Spleen (tissue), 11 donors: Measurements from ENCODE around the gene KRT17. TPM values are rescaled to one million over a fixed set of nuclear protein-coding genes. Genes with fewer than 3 reads are reported as not detected.

Experiments used
- DNase-seq: peaks from one replicate; pipeline ENCODE4 v3.0.0-alpha.2; 2020
- H3K27ac ChIP-seq, 8 donors: fragments of 200-600 bp; sonication (generic) in 7 of 8; 1 replicate in 4 of 8; 2 replicates in 4 of 8; pipeline versions ENCODE4 v1.5.0 to v1.8.0; 2016 to 2021; ENCODE audit warnings: inconsistent platforms in 4 of 8, mild to moderate bottlenecking in 4 of 8, moderate library complexity in 1 of 8
- H3K27me3 ChIP-seq, 7 donors: fragments of 200-600 bp; sonication (generic) in 6 of 7; replicated peaks in 1 of 7; 1 replicate in 4 of 7; 2 replicates in 3 of 7; pipeline versions ENCODE4 v1.5.0 to v1.8.0; 2016 to 2021; ENCODE audit warnings: inconsistent platforms in 3 of 7, mild to moderate bottlenecking in 1 of 7
- H3K36me3 ChIP-seq, 6 donors: fragments of 200-600 bp; sonication (generic) in 5 of 6; 1 replicate in 4 of 6; 2 replicates in 2 of 6; pipeline versions ENCODE4 v1.5.0 to v1.8.0; 2016 to 2021; ENCODE audit warnings: inconsistent platforms in 2 of 6
- H3K4me1 ChIP-seq, 6 donors: fragments of 200-600 bp; sonication (generic) in 5 of 6; 1 replicate in 3 of 6; 2 replicates in 3 of 6; pipeline versions ENCODE4 v1.5.0 to v1.8.0; 2016 to 2021; ENCODE audit warnings: inconsistent platforms in 3 of 6
- H3K4me3 ChIP-seq, 8 donors: fragments of 200-600 bp; sonication (generic) in 7 of 8; 1 replicate in 4 of 8; 2 replicates in 4 of 8; pipeline versions ENCODE4 v1.5.0 to v1.8.0; 2016 to 2021; ENCODE audit warnings: inconsistent platforms in 4 of 8, mild to moderate bottlenecking in 4 of 8, moderate library complexity in 2 of 8
- H3K9me3 ChIP-seq, 8 donors: fragments of 200-600 bp; sonication (generic) in 7 of 8; 1 replicate in 4 of 8; 2 replicates in 4 of 8; pipeline versions ENCODE4 v1.5.0 to v1.8.0; 2016 to 2021; ENCODE audit warnings: inconsistent platforms in 4 of 8
- CTCF ChIP-seq, 11 experiments: fragments of 200-600 bp in 7 of 11; fragments of 450-650 bp in 4 of 11; sonication (generic) in 4 of 11; IDR thresholded peaks in 8 of 11; conservative IDR thresholded peaks in 3 of 11; 1 replicate in 7 of 11; 2 replicates in 4 of 11; pipeline versions ENCODE4 v1.4.0 to v1.8.0; 2016 to 2021; ENCODE audit warnings: antibody characterized with exemption in 11 of 11, inconsistent platforms in 4 of 11, mild to moderate bottlenecking in 1 of 11
- POLR2A ChIP-seq, 3 donors: fragments of 450-650 bp; IDR thresholded peaks; one replicate each; pipeline ENCODE4 v1.5.1; 2017; ENCODE audit warnings: antibody characterized with exemption in 3 of 3, mild to moderate bottlenecking in 1 of 3
- POLR2AphosphoS5 ChIP-seq, 3 donors: sonication (generic); formaldehyde crosslinking; IDR thresholded peaks; one replicate each; pipeline ENCODE4 v1.5.1; 2017; ENCODE audit warnings: antibody characterized with exemption in 3 of 3
- WGBS, 5 donors: extraction: QIAGEN DNeasy Blood & Tissue Kit in 3 of 5; methylation state at CpG; one replicate each; pipeline versions ENCODE4 v1.1.5 to v1.1.7; 2013 to 2018; 5-methylcytosine and 5-hydroxymethylcytosine counted together
- intact Hi-C: fragments of 100-400 bp; cut with DNase I; formaldehyde crosslinking; loops from one replicate; pipeline ENCODE4 v1.15.0; 2023; ENCODE audit warnings: low total_unique reads
- polyA plus RNA-seq, 3 donors: library from polyadenylated mRNA; stranded (reverse); fragments of 200-250 nt; gene quantifications; one replicate each; pipeline ENCODE4 v1.2.1, GENCODE V29; 2013
- total RNA-seq, 7 donors: library from RNA; depleted of rRNA in 3 of 7; stranded (reverse); fragments of >200 nt in 3 of 7; fragmentation: NEBNext Ultra II Directional in 4 of 7; extraction: Animal tissue kit (Norgen Biotek cat#: 25700) in 4 of 7; gene quantifications; one replicate each; pipeline versions ENCODE4 v1.1.0 to v1.2.1, GENCODE V29; 2016 to 2021
- donor health status: healthy with polysubstance abuse.
- donor health status: DM: no; HTN: no; CAD: no; lungs with moderate emphysema.
- donor health status: DM: no; HTN: no; CAD: no.
- donor health status: Bipolar disorder and iron deficiency.
- donor health status: healthy.
- donor health status: DM: no; HTN: no; CAD: no.
- donor health status: DM: yes; HTN: yes; CAD: no.

The KRT17 gene
- total and polyA plus RNA-seq, 10 donors: 0.58 to 1.2 (median 0.70) TPM; not detected in 7

DNA sequence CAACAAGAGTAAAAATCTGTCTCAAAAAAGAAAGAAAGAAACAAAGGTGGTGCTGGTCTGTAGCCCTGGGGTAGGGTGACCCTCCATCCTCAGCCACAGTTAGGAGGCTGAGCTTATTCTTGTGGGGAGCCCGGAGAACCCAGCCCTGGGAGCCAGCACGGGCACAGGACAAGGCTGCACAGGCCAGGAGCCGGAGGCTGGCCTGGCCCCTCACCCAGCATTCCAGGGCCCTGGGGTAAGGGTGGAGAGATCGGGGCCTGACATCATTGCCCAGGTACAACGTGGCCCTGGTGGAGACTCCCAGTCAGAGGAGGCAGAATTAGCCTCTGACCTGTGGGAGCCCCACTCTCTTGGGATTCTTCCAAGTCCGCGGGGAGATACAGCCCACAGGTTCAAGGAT is 10.3 kb upstream of the KRT17 start:
- intact Hi-C loops: no loop called here
- Histone ChIP-seq H3K4me3 (no peak overlapping the region), H3K9me3 (no peaks in the 10 kb centered on the region), H3K27me3 (no peaks in the 10 kb centered on the region), H3K4me1 (peaks cover 0 to 20% (median 6%) of the 10 kb centered on the region in 6 donors), H3K27ac (peak overlapping the region in 2 of 8 donors; percentile 5 to 17), H3K36me3 (no peaks in the 10 kb centered on the region)
- TF ChIP-seq POLR2AphosphoS5 (IDR thresholded peaks at IDR 0.05): no peak
- TF ChIP-seq CTCF (IDR thresholded peaks at IDR 0.05 in 8 of 11, conservative IDR thresholded peaks at IDR 0.05 in 3 of 11): no peak
- no peak for TF ChIP-seq POLR2A (IDR thresholded peaks at IDR 0.05)
- no peak for DNase-seq
- 65 to 81% (median 73%) methylated on average over 7 of the region's 7 CpGs for WGBS, 5 donors

DNA sequence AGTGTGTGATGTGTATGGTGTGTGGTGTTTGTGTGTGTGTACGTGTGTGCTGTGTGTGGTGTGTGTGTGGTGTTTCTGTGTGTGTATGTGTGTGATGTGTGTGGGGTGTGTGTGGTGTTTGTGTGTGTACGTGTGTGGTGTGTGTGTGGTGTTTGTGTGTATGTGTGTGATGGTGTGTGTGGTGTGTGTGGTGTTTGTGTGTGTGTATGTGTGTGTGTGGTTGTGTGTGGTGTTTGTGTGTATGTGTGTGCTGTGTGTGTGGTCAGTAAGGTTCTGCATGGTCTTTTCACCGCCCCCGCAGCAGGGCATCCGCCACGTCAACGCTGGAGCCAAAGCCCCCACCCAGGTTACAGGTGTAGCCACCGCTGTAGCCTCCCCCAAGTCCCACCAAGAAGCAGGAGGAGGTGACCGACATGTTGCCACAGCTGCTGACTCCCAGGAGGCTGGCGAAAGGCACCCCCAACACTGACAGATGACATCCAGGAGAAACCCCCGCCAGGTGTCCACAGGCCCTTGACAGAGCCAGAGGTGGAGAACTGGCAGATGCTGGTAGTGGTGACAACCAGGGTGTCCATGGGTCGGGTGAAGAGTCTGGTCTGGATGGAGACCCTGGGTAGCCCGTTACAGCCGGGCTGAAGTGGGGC is 9.3 kb upstream of the KRT17 start:
- DNase-seq: no peak
- Histone ChIP-seq H3K4me3 (no peak overlapping the region), H3K36me3 (no peaks in the 10 kb centered on the region), H3K27ac (no peak overlapping the region), H3K4me1 (peaks cover 0 to 20% (median 6%) of the 10 kb centered on the region in 6 donors), H3K9me3 (no peaks in the 10 kb centered on the region), H3K27me3 (no peaks in the 10 kb centered on the region)
- TF ChIP-seq POLR2AphosphoS5 (IDR thresholded peaks at IDR 0.05): no peak
- TF ChIP-seq CTCF (IDR thresholded peaks at IDR 0.05 in 8 of 11, conservative IDR thresholded peaks at IDR 0.05 in 3 of 11): no peak
- no peak for TF ChIP-seq POLR2A (IDR thresholded peaks at IDR 0.05)
- 83 to 95% (median 88%) methylated on average over 4 to 14 of the region's 14 CpGs for WGBS, 5 donors
- intact Hi-C loops: no loop called here

DNA sequence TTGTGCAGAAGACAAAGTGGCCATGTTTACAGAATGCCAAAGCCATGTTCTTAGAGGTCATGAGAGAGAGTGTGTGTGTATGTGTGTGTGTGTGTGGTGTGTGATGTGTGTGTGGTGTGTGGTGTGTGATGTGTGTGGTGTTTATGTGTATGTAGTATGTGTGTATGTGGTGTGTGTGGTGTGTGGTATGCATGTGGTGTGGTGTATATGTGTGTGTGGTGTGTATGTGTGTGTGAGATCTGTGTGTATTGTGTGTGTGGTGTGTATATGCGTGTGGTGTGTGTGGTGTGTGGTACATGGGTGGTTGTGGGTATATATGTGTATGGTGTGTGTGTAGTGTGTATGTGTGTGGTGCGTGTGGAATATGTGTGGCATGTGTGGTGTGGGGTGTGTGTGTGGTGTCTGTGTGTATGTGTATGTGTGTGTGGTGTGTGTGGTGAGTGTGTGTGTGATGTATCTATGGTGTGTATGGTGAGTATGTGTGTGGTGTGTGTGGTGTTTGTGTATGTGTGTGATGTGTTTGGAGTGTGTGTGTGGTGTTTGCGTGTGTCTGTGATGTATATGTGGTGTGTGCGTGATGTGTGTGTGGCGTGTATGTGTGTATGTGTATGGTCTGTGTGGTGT is 8.2 kb upstream of the KRT17 start:
- H3K4me1 ChIP-seq: peaks cover 0 to 20% (median 6%) of the 10 kb centered on the region in 6 donors
- H3K36me3 ChIP-seq: no peaks in the 10 kb centered on the region
- no peaks in the 10 kb centered on the region for H3K9me3 ChIP-seq
- 68 to 76% (median 71%) methylated on average over 5 of the region's 5 CpGs for WGBS, 5 donors
- H3K27me3 ChIP-seq: no peaks in the 10 kb centered on the region
- DNase-seq: no peak
- TF ChIP-seq CTCF (IDR thresholded peaks at IDR 0.05 in 8 of 11, conservative IDR thresholded peaks at IDR 0.05 in 3 of 11) (no peak), POLR2A (IDR thresholded peaks at IDR 0.05) (no peak), POLR2AphosphoS5 (IDR thresholded peaks at IDR 0.05) (no peak)
- no peak overlapping the region for H3K4me3 ChIP-seq
- H3K27ac ChIP-seq: no peak overlapping the region
- intact Hi-C loops: no loop called here

DNA sequence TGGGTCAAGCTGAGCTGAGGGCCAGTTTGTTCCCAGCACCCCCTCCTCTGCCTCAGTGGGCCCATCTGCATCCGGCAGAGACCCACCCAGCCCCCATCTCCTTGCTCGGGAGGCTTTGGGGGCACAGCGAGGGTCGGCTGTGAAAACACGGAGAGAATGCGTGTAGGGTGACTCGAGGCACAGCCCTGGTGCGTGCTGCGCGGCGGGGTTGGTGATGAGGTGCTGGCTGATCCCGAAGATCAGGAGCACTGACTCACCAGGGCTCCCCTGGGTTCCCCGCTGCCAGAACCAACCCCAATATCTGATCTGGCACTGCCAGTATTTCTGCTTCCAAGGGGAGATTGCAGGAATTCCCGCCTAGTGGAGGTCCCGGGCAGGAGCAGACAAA is 7.5 kb upstream of the KRT17 start:
- no peak for TF ChIP-seq CTCF (IDR thresholded peaks at IDR 0.05 in 8 of 11, conservative IDR thresholded peaks at IDR 0.05 in 3 of 11)
- no peak for TF ChIP-seq POLR2A (IDR thresholded peaks at IDR 0.05)
- no peak for TF ChIP-seq POLR2AphosphoS5 (IDR thresholded peaks at IDR 0.05)
- peaks cover 0 to 20% (median 6%) of the 10 kb centered on the region in 6 donors for H3K4me1 ChIP-seq
- WGBS, 5 donors: 87 to 96% (median 91%) methylated on average over 15 of the region's 15 CpGs
- H3K27me3 ChIP-seq: no peaks in the 10 kb centered on the region
- H3K4me3 ChIP-seq: no peak overlapping the region
- no peak for DNase-seq
- intact Hi-C loops: no loop called here
- H3K27ac ChIP-seq: no peak overlapping the region
- H3K36me3 ChIP-seq: no peaks in the 10 kb centered on the region
- no peaks in the 10 kb centered on the region for H3K9me3 ChIP-seq
